Breast epithelium (tissue), 4 donors: ENCODE data around the gene PCDH1. TPM values are rescaled to one million over a fixed set of nuclear protein-coding genes. Genes with fewer than 3 reads are reported as not detected.
"Not testable (repeated sequence)": the region's sequence is repeated elsewhere in the genome, so short reads cannot be mapped to it uniquely, and the experiment has no call there.

Experiments
- DNase-seq, 2 donors: peaks; one replicate each; pipeline ENCODE4 v3.0.0-alpha.2; 2019; ENCODE audit warnings: low spot score in 2 of 2
- H3K27ac ChIP-seq, 2 donors: fragments of 200-600 bp; sonication (generic) in 1 of 2; one replicate each; pipeline ENCODE4 v1.5.1; 2016 to 2019; ENCODE audit warnings: mild to moderate bottlenecking in 1 of 2
- H3K27me3 ChIP-seq, 2 donors: fragments of 200-600 bp; sonication (generic) in 1 of 2; one replicate each; pipeline versions ENCODE4 v1.5.1 to v1.6.0; 2017 to 2019; ENCODE audit warnings: control low read depth in 1 of 2, mild to moderate bottlenecking in 1 of 2
- H3K36me3 ChIP-seq: fragments of 200-600 bp; one replicate; pipeline ENCODE4 v1.5.1; 2019
- H3K4me1 ChIP-seq, 2 donors: fragments of 200-600 bp; sonication (generic); one replicate each; pipeline ENCODE4 v1.5.1; 2016 to 2019; ENCODE audit warnings: control low read depth in 1 of 2
- H3K4me3 ChIP-seq, 3 donors: fragments of 200-600 bp; sonication (generic); 1 replicate in 2 of 3; 2 replicates in 1 of 3; pipeline ENCODE4 v1.5.1; 2016 to 2019; ENCODE audit warnings: mild to moderate bottlenecking in 3 of 3, moderate library complexity in 2 of 3
- H3K9me3 ChIP-seq, 2 donors: fragments of 200-600 bp; sonication (generic) in 1 of 2; one replicate each; pipeline ENCODE4 v1.5.1; 2016 to 2019; ENCODE audit warnings: control low read depth in 1 of 2
- POLR2A ChIP-seq: fragments of 450-650 bp; IDR thresholded peaks from one replicate; pipeline ENCODE4 v1.6.1; 2016; ENCODE audit warnings: antibody characterized with exemption, mild to moderate bottlenecking, moderate library complexity
- POLR2AphosphoS5 ChIP-seq, 3 donors: sonication (generic); formaldehyde crosslinking; IDR thresholded peaks; one replicate each; pipeline ENCODE4 v1.6.1; 2017; ENCODE audit warnings: antibody characterized with exemption in 3 of 3
- intact Hi-C: fragments of 100-400 bp; cut with DNase I; formaldehyde crosslinking; loops from one replicate; pipeline ENCODE4 v1.15.1; 2023; ENCODE audit warnings: low total_unique reads
- total RNA-seq, 3 donors: library from RNA; depleted of rRNA; stranded (reverse); fragments of >200 nt; gene quantifications; one replicate each; pipeline ENCODE4 v1.1.0, GENCODE V29; 2016
- TF ChIP-seq, protein P1 (sequence below), 3 donors: fragments of 450-650 bp; IDR thresholded peaks; one replicate each; pipeline ENCODE4 v1.5.1; 2016 to 2017; ENCODE audit warnings: antibody characterized with exemption in 3 of 3, mild to moderate bottlenecking in 3 of 3, moderate library complexity in 3 of 3

Gene PCDH1
- total RNA-seq, 3 donors from 2014 or later = 28.3 to 72.7 (median 65.9) TPM

- Histone ChIP-seq H3K27me3 (no peaks in the 10 kb centered on the region), H3K36me3 (no peaks in the 10 kb centered on the region), H3K4me3 (no peak overlapping the region), H3K9me3 (no peaks in the 10 kb centered on the region), H3K27ac (no peak overlapping the region), H3K4me1 (no peaks in the 10 kb centered on the region)
- intact Hi-C loops = no loop called here
- TF ChIP-seq, protein P1, sequence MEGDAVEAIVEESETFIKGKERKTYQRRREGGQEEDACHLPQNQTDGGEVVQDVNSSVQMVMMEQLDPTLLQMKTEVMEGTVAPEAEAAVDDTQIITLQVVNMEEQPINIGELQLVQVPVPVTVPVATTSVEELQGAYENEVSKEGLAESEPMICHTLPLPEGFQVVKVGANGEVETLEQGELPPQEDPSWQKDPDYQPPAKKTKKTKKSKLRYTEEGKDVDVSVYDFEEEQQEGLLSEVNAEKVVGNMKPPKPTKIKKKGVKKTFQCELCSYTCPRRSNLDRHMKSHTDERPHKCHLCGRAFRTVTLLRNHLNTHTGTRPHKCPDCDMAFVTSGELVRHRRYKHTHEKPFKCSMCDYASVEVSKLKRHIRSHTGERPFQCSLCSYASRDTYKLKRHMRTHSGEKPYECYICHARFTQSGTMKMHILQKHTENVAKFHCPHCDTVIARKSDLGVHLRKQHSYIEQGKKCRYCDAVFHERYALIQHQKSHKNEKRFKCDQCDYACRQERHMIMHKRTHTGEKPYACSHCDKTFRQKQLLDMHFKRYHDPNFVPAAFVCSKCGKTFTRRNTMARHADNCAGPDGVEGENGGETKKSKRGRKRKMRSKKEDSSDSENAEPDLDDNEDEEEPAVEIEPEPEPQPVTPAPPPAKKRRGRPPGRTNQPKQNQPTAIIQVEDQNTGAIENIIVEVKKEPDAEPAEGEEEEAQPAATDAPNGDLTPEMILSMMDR (IDR thresholded peaks at IDR 0.05) = no peak
- TF ChIP-seq POLR2AphosphoS5 (IDR thresholded peaks at IDR 0.05) = no peak
- DNase-seq = no peak
Measured at GRCh38 chr5:141898448-141899049, 20.3 kb upstream of the PCDH1 start.

DNA sequence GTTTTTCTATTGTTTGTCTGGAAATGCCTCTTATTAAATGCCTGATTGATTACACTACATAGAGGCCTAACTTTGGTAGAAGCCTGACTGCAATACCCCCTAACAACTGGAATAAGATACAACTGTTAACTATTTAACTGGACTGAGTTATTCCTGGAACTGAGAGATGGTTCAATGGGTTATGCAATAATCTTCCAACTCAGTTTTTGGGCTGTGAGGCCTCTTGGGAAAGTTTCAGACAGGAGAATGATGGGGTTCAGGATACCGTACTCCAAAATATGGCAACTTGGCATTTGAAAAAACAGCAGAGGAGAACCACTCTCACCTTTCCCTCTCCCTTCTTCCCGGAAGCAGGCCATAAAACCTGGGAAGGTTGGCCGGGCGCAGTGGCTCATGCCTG is 19.2 kb upstream of the PCDH1 start:
- H3K36me3 ChIP-seq = no peaks in the 10 kb centered on the region
- H3K27ac ChIP-seq = no peak overlapping the region
- no peaks in the 10 kb centered on the region for H3K27me3 ChIP-seq
- H3K9me3 ChIP-seq = no peaks in the 10 kb centered on the region
- DNase-seq = no peak
- H3K4me3 ChIP-seq = no peak overlapping the region
- H3K4me1 ChIP-seq = no peaks in the 10 kb centered on the region
- intact Hi-C loops = no loop called here
- TF ChIP-seq POLR2AphosphoS5 (IDR thresholded peaks at IDR 0.05) (no peak), POLR2A (no peak)
- TF ChIP-seq, protein P1 (IDR thresholded peaks at IDR 0.05) = no peak

DNA sequence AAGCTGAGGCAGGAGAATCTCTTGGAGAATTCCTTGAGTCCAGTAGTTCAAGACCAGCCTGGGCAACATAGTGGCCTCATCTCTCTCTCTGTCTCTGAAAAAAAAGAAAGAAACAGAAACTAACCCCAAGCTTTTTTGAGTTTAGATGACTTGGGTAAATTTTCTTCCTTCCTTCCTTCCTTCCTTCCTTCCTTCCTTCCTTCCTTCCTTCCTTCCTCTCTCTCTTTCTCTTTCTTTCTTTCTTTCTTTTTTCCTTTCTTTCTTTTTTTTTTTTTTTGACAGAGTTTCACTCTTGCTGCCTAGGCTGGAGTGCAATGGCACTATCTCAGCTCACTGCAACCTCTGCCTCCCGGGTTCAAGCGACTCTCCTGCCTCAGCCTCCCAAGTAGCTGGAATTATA is 12.2 kb upstream of the PCDH1 start:
- H3K4me1 ChIP-seq, H3K36me3 ChIP-seq, H3K9me3 ChIP-seq, H3K4me3 ChIP-seq, H3K27ac ChIP-seq, H3K27me3 ChIP-seq, DNase-seq, intact Hi-C loops: not testable (repeated sequence)

DNA sequence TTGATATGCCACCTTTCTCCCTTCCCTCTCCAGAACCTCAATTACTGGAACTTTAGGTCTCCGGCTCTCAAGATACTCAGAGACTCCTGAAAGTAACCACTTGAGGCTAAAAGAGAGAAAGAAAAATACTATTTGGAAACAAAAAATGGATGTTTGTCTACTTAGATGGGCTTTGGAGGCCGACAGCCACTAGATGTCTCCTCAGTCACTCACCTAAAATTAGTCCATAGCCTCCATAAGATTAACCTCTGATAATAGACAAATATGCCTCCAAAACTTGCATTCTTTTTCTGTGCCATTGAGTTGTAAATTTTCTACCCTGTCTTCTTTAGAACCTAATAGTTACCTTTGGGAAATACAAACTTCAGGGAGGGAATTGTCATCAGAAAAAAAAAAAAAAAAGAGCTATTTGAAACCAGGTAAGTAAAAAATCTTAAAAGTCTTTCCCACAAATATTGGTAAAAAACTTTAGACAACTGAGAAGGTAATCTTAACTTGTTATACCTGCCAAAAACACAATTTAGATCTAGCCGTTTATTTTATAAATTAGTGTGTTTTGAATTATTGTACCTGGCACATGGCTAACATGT is 11.2 kb upstream of the PCDH1 start:
- intact Hi-C loops = no loop called here
- no peaks in the 10 kb centered on the region for H3K4me1 ChIP-seq
- no peak overlapping the region for H3K4me3 ChIP-seq
- no peak for DNase-seq
- TF ChIP-seq, protein P1 (IDR thresholded peaks at IDR 0.05) = no peak
- TF ChIP-seq POLR2AphosphoS5 (IDR thresholded peaks at IDR 0.05) (no peak), POLR2A (no peak)
- no peaks in the 10 kb centered on the region for H3K27me3 ChIP-seq
- no peaks in the 10 kb centered on the region for H3K36me3 ChIP-seq
- no peaks in the 10 kb centered on the region for H3K9me3 ChIP-seq
- no peak overlapping the region for H3K27ac ChIP-seq

DNA sequence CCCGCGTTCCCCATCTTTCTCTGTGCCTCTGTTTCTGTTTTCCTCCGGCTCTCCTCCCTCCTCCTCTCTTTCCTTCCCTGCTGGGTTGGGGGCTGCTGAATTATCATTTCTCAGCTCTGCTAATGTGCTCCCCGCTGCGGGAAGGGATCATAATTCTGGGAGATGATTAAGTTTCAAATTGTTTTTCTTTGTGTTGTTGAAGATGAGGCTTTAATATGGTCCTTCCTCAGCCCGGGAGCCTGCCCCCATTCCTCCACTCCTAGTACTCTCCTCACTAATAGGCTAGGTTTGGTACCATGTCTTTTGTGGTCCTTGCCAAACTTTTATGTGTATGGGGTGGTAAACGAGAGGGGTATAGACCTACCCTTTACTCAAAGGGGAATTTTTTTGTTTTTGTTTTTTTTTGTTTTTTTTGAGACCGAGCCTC is 5.7 kb upstream of the PCDH1 start:
- TF ChIP-seq POLR2A (no peak), POLR2AphosphoS5 (IDR thresholded peaks at IDR 0.05) (no peak)
- TF ChIP-seq, protein P1 (IDR thresholded peaks at IDR 0.05) = no peak
- intact Hi-C loops = no loop called here
- no peaks in the 10 kb centered on the region for H3K9me3 ChIP-seq
- peaks cover 0 to 9% of the 10 kb centered on the region in 2 donors for H3K4me1 ChIP-seq
- H3K4me3 ChIP-seq = no peak overlapping the region
- no peak for DNase-seq
- H3K27ac ChIP-seq = no peak overlapping the region
- H3K27me3 ChIP-seq = peaks cover 3 to 18% of the 10 kb centered on the region in 2 donors
- H3K36me3 ChIP-seq = no peaks in the 10 kb centered on the region
